ENCODE results near the gene RREB1. TPM values are rescaled to one million over a fixed set of nuclear protein-coding genes. Genes with fewer than 3 reads are reported as not detected.

The RREB1 gene
- total RNA-seq, 3 donors from 2014 or later: 64.9 to 85.9 (median 74.7) TPM

GRCh38 chr6:7292596-7293255, 185.0 kb downstream of the RREB1 start:
- DNase-seq (no peak), ATAC-seq (no peak)
- intact Hi-C loops (cut with DNase I, micrococcal nuclease): no loop called here
- TF ChIP-seq CTCF (IDR thresholded peaks at IDR 0.05): no peak
- Histone ChIP-seq H3K4me1 (ENCODE audit: low read depth) (no peaks in the 10 kb centered on the region), H3K9me3 (no peaks in the 10 kb centered on the region), H3K4me3 (no peak overlapping the region), H3K36me3 (ENCODE audit: low read depth) (peaks cover 9% of the 10 kb centered on the region)

GRCh38 chr6:7295916-7296315, 188.2 kb downstream of the RREB1 start:
- H3K36me3 ChIP-seq (ENCODE audit: low read depth): peaks cover 20% of the 10 kb centered on the region
- H3K4me1 ChIP-seq (ENCODE audit: low read depth): no peaks in the 10 kb centered on the region
- intact Hi-C loops (cut with DNase I, micrococcal nuclease): no loop called here
- no peaks in the 10 kb centered on the region for H3K9me3 ChIP-seq
- no peak overlapping the region for H3K4me3 ChIP-seq
- DNase-seq (no peak), ATAC-seq (no peak)
- no peak for TF ChIP-seq CTCF (IDR thresholded peaks at IDR 0.05)

- DNase-seq: no peak
- Histone ChIP-seq H3K36me3 (ENCODE audit: low read depth) (peaks cover 22% of the 10 kb centered on the region), H3K4me1 (ENCODE audit: low read depth) (no peaks in the 10 kb centered on the region), H3K4me3 (no peak overlapping the region), H3K9me3 (no peaks in the 10 kb centered on the region)
- no peak for ATAC-seq
- intact Hi-C loops (cut with DNase I, micrococcal nuclease): no loop called here
- no peak for TF ChIP-seq CTCF (IDR thresholded peaks at IDR 0.05)
These were observed 188.8 kb downstream of the RREB1 start for GRCh38 chr6:7296602-7297001.

- ATAC-seq: no peak
- no peaks in the 10 kb centered on the region for H3K9me3 ChIP-seq
- intact Hi-C loops (cut with DNase I, micrococcal nuclease): no loop called here
- peaks cover 26% of the 10 kb centered on the region for H3K36me3 ChIP-seq (ENCODE audit: low read depth)
- no peak for DNase-seq
- TF ChIP-seq CTCF (IDR thresholded peaks at IDR 0.05): no peak
- H3K4me1 ChIP-seq (ENCODE audit: low read depth): no peaks in the 10 kb centered on the region
- H3K4me3 ChIP-seq: no peak overlapping the region
These were observed 190.4 kb downstream of the RREB1 start for GRCh38 chr6:7298113-7298512.

GRCh38 chr6:7300926-7301325, 193.2 kb downstream of the RREB1 start:
- DNase-seq: no peak
- peaks cover 21% of the 10 kb centered on the region for H3K36me3 ChIP-seq (ENCODE audit: low read depth)
- H3K4me1 ChIP-seq (ENCODE audit: low read depth): no peaks in the 10 kb centered on the region
- TF ChIP-seq CTCF (IDR thresholded peaks at IDR 0.05): no peak
- no peak for ATAC-seq
- H3K9me3 ChIP-seq: no peaks in the 10 kb centered on the region
- H3K4me3 ChIP-seq: no peak overlapping the region
- intact Hi-C loops (cut with DNase I, micrococcal nuclease): loop anchor here in 1 of 2 donors (10.0 kb wide), 1 partner anchor 94 kb away; no protein-coding TSS in a partner anchor

Other genes starting within 250 kb of the RREB1 start
- 100 to 1,000 TPM in 1 of 3 donors, 10 to 100 TPM in 2; 83.2 to 139 (median 99.4) TPM for gene SSR1, start 205.2 kb downstream of the RREB1 start, total RNA-seq

Measured in mucosa of descending colon (tissue), 3 donors.